Jurkat, Clone E6-1 (cell line): Measurements from ENCODE around the gene ZBED2.
"Not testable (repeated sequence)": the region's sequence is repeated elsewhere in the genome, so short reads cannot be mapped to it uniquely, and the experiment has no call there.

Experiments used
- DNase-seq: peaks from one replicate; pipeline ENCODE4 v3.0.0-alpha.2; 2011; ENCODE audit warnings: low read depth, low spot score
- H3K4me3 ChIP-seq: 2 replicates; pipeline ENCODE4 v1.5.1; 2011; ENCODE audit warnings: mild to moderate bottlenecking, low read length, control low read depth, moderate library complexity

The ZBED2 gene

GRCh38 chr3:111581403-111582119 lies 13.6 kb downstream of the ZBED2 start:
- DNase-seq = no peak
- H3K4me3 ChIP-seq = no peak overlapping the region

GRCh38 chr3:111579495-111579894 lies 15.7 kb downstream of the ZBED2 start:
- H3K4me3 ChIP-seq = no peak overlapping the region
- no peak for DNase-seq

- no peak for DNase-seq
- H3K4me3 ChIP-seq = no peak overlapping the region
These were observed 16.3 kb downstream of the ZBED2 start for GRCh38 chr3:111578867-111579266.

GRCh38 chr3:111577798-111578685 lies 17.1 kb downstream of the ZBED2 start:
- peak; percentile 56 for DNase-seq
- no peak overlapping the region for H3K4me3 ChIP-seq

GRCh38 chr3:111577113-111577512 lies 18.0 kb downstream of the ZBED2 start:
- H3K4me3 ChIP-seq = no peak overlapping the region
- peak; percentile 10 for DNase-seq

- H3K4me3 ChIP-seq = no peak overlapping the region
- no peak for DNase-seq
These were observed 23.2 kb downstream of the ZBED2 start for GRCh38 chr3:111571907-111572460.

- H3K4me3 ChIP-seq = no peak overlapping the region
- DNase-seq = no peak
These were observed 23.9 kb downstream of the ZBED2 start for GRCh38 chr3:111571282-111571681.

GRCh38 chr3:111570404-111571030 lies 24.6 kb downstream of the ZBED2 start:
- H3K4me3 ChIP-seq = no peak overlapping the region
- no peak for DNase-seq

- no peak overlapping the region for H3K4me3 ChIP-seq
- DNase-seq = no peak
These were observed 26.2 kb downstream of the ZBED2 start for GRCh38 chr3:111568911-111569310.

GRCh38 chr3:111568355-111568754 lies 26.8 kb downstream of the ZBED2 start:
- H3K4me3 ChIP-seq = no peak overlapping the region
- no peak for DNase-seq

GRCh38 chr3:111566844-111567243 lies 28.3 kb downstream of the ZBED2 start:
- DNase-seq = no peak
- H3K4me3 ChIP-seq = no peak overlapping the region

- not testable (repeated sequence) for H3K4me3 ChIP-seq, DNase-seq
These were observed 33.2 kb downstream of the ZBED2 start for GRCh38 chr3:111561902-111562301.

- H3K4me3 ChIP-seq = no peak overlapping the region
These were observed 46.4 kb downstream of the ZBED2 start for GRCh38 chr3:111548756-111549155.

GRCh38 chr3:111548092-111548491 lies 47.1 kb downstream of the ZBED2 start:
- peak overlapping the region; percentile 32 for H3K4me3 ChIP-seq
- DNase-seq = no peak

More at GRCh38 chr3:111548756-111549155, 46.4 kb downstream of the ZBED2 start:
- DNase-seq = no peak

GRCh38 chr3:111547631-111548030 lies 47.5 kb downstream of the ZBED2 start:
- DNase-seq = peak; percentile 92
- H3K4me3 ChIP-seq = peak overlapping the region; percentile 32

- DNase-seq = no peak
- H3K4me3 ChIP-seq = no peak overlapping the region
These were observed 49.8 kb downstream of the ZBED2 start for GRCh38 chr3:111545349-111545748.
